ENCODE results near the gene GPR132. TPM values are rescaled to one million over a fixed set of nuclear protein-coding genes. Genes with fewer than 3 reads are reported as not detected.

Gene GPR132
- total RNA-seq, 2 donors from 2014 or later, result 0.27 to 3.3 TPM

DNA sequence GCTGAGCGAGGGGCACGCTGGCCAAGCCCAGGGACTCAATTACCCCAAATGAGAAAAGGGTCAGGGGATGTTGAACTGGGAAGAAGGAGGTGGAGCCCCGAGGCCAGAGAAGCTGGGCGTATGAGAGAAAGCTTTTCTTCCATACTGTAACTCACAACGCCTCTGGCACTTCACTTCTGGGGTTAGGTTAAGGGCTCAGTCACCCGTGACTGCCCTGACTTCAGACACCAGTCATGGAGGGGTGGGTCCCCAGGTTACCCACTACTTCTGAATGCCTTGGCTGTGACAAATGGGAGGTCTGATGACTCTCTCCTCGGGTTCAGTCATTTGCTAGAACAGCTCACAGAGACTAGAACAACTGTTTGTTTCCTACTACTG is 5.5 kb upstream of the GPR132 start:
- no peaks in the 10 kb centered on the region for H3K9me3 Mint-ChIP-seq
- peaks cover 11% of the 10 kb centered on the region for H3K27me3 Mint-ChIP-seq (ENCODE audit: insufficient read depth)
- H3K4me3 Mint-ChIP-seq, result no peak overlapping the region
- Histone ChIP-seq H3K4me3 (ENCODE audit: low read length) (no peak overlapping the region), H3K9me3 (ENCODE audit: control insufficient read depth, low read length) (no peaks in the 10 kb centered on the region), H3K4me1 (ENCODE audit: control insufficient read depth, insufficient read depth, low read length) (peaks cover 4% of the 10 kb centered on the region), H3K36me3 (ENCODE audit: control insufficient read depth, insufficient read depth, low read length) (no peaks in the 10 kb centered on the region), H3K9ac (ENCODE audit: extremely low read depth, low read length, poor library complexity, severe bottlenecking) (no peak overlapping the region), H3K27ac (ENCODE audit: low read depth, low read length) (no peak overlapping the region), H3K27me3 (ENCODE audit: control insufficient read depth, insufficient read depth, low read length, poor library complexity, severe bottlenecking) (no peaks in the 10 kb centered on the region)
- TF ChIP-seq, protein P1, sequence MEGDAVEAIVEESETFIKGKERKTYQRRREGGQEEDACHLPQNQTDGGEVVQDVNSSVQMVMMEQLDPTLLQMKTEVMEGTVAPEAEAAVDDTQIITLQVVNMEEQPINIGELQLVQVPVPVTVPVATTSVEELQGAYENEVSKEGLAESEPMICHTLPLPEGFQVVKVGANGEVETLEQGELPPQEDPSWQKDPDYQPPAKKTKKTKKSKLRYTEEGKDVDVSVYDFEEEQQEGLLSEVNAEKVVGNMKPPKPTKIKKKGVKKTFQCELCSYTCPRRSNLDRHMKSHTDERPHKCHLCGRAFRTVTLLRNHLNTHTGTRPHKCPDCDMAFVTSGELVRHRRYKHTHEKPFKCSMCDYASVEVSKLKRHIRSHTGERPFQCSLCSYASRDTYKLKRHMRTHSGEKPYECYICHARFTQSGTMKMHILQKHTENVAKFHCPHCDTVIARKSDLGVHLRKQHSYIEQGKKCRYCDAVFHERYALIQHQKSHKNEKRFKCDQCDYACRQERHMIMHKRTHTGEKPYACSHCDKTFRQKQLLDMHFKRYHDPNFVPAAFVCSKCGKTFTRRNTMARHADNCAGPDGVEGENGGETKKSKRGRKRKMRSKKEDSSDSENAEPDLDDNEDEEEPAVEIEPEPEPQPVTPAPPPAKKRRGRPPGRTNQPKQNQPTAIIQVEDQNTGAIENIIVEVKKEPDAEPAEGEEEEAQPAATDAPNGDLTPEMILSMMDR (conservative IDR thresholded peaks at IDR 0.05), result no peak
- WGBS, 2 experiments (ENCODE audit: insufficient coverage in 1 of 2, insufficient read length in 1 of 2), result 89% methylated on average over 2 to 7 of the region's 7 CpGs
- peaks cover 4% of the 10 kb centered on the region for H3K4me1 Mint-ChIP-seq
- H3K36me3 Mint-ChIP-seq (ENCODE audit: low read depth), result no peaks in the 10 kb centered on the region
- H3K27ac Mint-ChIP-seq, result no peak overlapping the region
- DNase-seq, result no peak

DNA sequence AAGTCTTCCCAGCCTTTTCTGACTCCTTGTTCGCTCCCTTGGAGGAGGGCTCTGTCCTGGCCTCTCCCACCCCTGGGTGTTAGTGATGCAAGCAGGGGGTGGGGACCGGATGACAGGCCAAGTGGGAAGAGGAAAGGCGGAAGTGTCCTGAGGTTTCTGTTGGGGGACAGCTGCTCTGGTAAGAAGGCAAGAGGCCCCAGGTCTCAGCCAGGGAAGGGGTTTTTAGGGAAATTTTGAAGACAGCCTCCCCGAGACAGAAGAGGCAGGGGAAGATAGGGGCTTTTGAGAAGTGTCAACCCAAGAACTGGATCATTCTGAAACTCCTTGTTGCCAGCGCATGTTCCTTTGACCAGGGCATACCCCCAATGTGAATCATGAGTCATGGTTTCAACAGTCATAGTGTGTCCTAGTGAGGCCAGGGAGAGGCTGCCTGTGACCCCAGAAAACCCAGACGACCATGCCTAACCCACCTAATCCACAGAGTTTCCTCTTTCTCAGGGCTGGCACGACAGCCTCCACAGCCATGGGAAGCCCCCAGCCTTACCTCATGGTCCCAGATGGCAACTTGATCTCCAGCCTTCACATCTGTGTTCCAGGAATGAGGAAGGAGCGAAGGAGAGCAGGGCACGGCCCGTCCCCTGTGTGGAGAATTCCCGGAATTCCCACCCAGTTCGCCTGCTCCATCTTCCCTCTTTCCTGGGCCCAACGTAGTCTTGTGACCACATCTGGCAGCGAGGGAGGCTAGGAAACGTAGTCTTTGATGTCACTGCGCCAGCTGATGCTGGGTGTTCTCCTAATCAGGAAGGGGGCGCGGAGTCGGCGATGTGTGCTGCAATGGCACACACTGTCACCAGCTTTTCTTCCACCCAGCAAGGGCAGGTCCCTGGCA is 4.9 kb upstream of the GPR132 start:
- H3K4me1 Mint-ChIP-seq, result no peaks in the 10 kb centered on the region
- H3K36me3 Mint-ChIP-seq (ENCODE audit: low read depth), result no peaks in the 10 kb centered on the region
- DNase-seq, result peak; percentile 39
- H3K4me3 Mint-ChIP-seq, result no peak overlapping the region
- H3K27me3 ChIP-seq (ENCODE audit: control insufficient read depth, insufficient read depth, low read length, poor library complexity, severe bottlenecking), result no peaks in the 10 kb centered on the region
- peaks cover 11% of the 10 kb centered on the region for H3K27me3 Mint-ChIP-seq (ENCODE audit: insufficient read depth)
- TF ChIP-seq, protein P1 (conservative IDR thresholded peaks at IDR 0.05), result no peak
- H3K36me3 ChIP-seq (ENCODE audit: control insufficient read depth, insufficient read depth, low read length), result no peaks in the 10 kb centered on the region
- H3K27ac ChIP-seq (ENCODE audit: low read depth, low read length), result no peak overlapping the region
- H3K4me3 ChIP-seq (ENCODE audit: low read length), result no peak overlapping the region
- no peaks in the 10 kb centered on the region for H3K9me3 Mint-ChIP-seq
- 88 to 93% methylated on average over 14 to 20 of the region's 20 CpGs for WGBS, 2 experiments (ENCODE audit: insufficient coverage in 1 of 2, insufficient read length in 1 of 2)
- H3K27ac Mint-ChIP-seq, result no peak overlapping the region
- no peaks in the 10 kb centered on the region for H3K9me3 ChIP-seq (ENCODE audit: control insufficient read depth, low read length)
- H3K9ac ChIP-seq (ENCODE audit: extremely low read depth, low read length, poor library complexity, severe bottlenecking), result no peak overlapping the region
- H3K4me1 ChIP-seq (ENCODE audit: control insufficient read depth, insufficient read depth, low read length), result no peaks in the 10 kb centered on the region

DNA sequence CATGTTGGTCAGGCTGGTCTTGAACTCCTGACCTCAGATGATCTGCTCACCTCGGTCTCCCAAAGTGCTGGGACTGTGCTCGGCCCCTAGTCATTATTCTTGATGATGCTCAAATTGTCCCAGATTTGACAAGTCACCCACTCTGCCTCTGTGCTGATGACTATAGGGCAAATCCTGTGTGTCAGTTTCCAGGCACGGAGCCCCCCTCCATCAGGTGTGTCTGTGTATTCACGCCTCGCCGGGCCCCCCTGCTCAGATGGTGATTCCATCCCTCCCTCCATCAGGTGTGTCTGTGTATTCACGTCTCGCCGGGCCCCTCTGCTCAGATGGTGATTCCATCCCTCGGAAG is 4.3 kb upstream of the GPR132 start:
- Histone ChIP-seq H3K9ac (ENCODE audit: extremely low read depth, low read length, poor library complexity, severe bottlenecking) (no peak overlapping the region), H3K4me3 (ENCODE audit: low read length) (no peak overlapping the region), H3K36me3 (ENCODE audit: control insufficient read depth, insufficient read depth, low read length) (no peaks in the 10 kb centered on the region), H3K4me1 (ENCODE audit: control insufficient read depth, insufficient read depth, low read length) (no peaks in the 10 kb centered on the region), H3K27ac (ENCODE audit: low read depth, low read length) (no peak overlapping the region), H3K27me3 (ENCODE audit: control insufficient read depth, insufficient read depth, low read length, poor library complexity, severe bottlenecking) (no peaks in the 10 kb centered on the region), H3K9me3 (ENCODE audit: control insufficient read depth, low read length) (no peaks in the 10 kb centered on the region)
- 91 to 93% methylated on average over 2 to 10 of the region's 10 CpGs for WGBS, 2 experiments (ENCODE audit: insufficient coverage in 1 of 2, insufficient read length in 1 of 2)
- Mint-ChIP-seq H3K27ac (no peak overlapping the region), H3K36me3 (ENCODE audit: low read depth) (no peaks in the 10 kb centered on the region), H3K4me3 (no peak overlapping the region), H3K9me3 (no peaks in the 10 kb centered on the region), H3K27me3 (ENCODE audit: insufficient read depth) (peaks cover 11% of the 10 kb centered on the region), H3K4me1 (no peaks in the 10 kb centered on the region)
- DNase-seq, result no peak
- TF ChIP-seq, protein P1 (conservative IDR thresholded peaks at IDR 0.05), result no peak
